RPMI7951 (cell line): ENCODE data around the gene SOD2. TPM values are rescaled to one million over a fixed set of nuclear protein-coding genes. Genes with fewer than 3 reads are reported as not detected.
"Not testable (repeated sequence)": the region's sequence is repeated elsewhere in the genome, so short reads cannot be mapped to it uniquely, and the experiment has no call there.

Experiments used
- DNase-seq: peaks from one replicate; pipeline ENCODE4 v3.0.0-alpha.2; 2012; ENCODE audit warnings: low read depth
- total RNA-seq: library from RNA; depleted of rRNA; stranded (reverse); fragments of >200 nt; shearing (Covaris generic); gene quantifications from 2 replicates; pipeline ENCODE4 v1.2.3, GENCODE V29; 2014

Gene SOD2
- total RNA-seq, 1 experiment from 2014 or later = 59.8 TPM

GRCh38 chr6:159716247-159717096 is 23.4 kb upstream of the SOD2 start:
- DNase-seq = peak; percentile 93

DNA sequence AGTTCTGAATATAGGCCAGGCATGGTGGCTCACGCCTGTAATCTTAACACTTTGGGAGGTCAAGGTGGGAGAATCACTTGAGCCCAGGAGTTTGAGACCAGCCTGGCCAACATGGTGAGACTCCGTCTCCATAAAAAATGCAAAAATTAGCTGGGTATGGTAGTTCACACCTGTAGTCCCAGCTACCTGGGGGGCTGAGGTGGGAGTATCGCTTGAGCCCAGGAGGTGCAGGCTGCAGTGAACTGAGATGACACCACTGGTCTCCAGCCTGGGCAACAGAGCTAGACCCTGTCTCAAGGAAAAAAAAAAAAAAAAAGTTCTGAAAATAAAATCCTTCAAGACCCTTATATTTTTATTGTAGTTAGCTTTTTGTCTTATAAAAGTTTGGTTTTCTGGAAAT is 22.6 kb upstream of the SOD2 start:
- no peak for DNase-seq

DNA sequence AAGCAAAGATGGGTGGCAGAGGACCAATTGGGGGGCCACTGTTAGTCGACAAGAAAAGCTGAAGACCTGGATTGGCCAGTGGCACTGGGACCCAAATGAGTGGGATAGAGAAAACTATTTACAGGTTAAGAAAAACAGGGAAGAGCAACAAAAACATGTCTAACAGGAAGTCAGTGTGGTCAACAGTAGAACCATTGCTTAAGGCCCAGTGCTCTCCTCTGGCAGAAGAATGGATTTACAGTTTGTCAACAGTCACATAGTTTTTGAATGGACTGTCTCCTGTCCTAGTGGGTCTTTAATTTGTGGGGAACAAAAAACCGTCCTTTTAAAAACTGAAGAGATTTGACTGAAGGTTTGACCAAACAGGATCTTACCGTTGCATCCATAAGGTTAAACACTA is 22.1 kb upstream of the SOD2 start:
- no peak for DNase-seq

DNA sequence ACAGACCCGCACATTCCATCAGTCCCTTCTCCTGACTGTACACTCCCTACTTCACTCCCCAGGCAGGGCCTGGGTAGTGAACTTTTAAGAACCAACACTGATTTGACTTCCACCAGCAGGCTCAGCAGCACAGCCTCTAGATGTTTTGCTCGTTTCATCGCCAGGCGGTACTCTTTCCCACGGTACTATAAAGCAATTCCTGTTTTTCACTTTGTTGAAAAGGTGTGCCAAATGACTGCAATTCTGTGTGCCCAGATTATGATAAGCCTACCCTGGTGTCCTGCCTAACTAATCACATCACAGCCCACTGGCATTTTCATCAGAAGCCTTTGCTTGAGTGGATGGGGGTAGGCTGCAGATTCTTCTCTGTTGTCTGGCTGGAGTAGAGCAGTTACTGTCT is 21.4 kb upstream of the SOD2 start:
- no peak for DNase-seq

- no peak for DNase-seq
Measured at GRCh38 chr6:159713984-159714383, 20.9 kb upstream of the SOD2 start.

DNA sequence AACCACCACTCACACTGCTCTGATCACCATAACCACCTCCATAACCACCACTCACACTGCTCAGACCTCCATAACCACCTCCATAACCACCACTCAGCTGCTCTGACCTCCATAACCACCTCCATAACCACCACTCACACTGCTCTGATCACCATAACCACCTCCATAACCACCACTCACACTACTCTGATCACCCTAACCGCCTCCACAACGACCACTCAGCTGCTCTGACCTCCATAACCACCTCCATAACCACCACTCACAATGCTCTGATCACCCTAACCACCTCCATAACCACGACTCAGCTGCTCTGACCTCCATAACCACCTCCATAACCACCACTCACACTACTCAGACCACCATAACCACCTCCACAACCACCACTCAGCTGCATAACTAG is 19.3 kb upstream of the SOD2 start:
- not testable (repeated sequence) for DNase-seq

DNA sequence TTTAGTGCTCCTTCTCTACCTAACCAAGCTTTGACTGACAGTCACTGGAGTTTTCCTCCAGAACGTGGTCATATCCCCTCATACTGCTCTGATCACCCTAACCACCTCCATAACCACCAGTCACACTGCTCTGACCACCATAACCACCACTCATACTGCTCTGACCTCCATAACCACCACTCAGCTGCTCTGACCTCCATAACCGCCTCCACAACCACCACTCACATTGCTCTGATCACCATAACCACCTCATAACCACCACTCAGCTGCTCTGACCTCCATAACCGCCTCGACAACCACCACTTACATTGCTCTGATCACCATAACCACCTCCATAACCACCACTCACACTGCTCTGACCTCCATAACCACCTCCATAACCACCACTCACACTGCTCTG is 17.6 kb upstream of the SOD2 start:
- not testable (repeated sequence) for DNase-seq

DNA sequence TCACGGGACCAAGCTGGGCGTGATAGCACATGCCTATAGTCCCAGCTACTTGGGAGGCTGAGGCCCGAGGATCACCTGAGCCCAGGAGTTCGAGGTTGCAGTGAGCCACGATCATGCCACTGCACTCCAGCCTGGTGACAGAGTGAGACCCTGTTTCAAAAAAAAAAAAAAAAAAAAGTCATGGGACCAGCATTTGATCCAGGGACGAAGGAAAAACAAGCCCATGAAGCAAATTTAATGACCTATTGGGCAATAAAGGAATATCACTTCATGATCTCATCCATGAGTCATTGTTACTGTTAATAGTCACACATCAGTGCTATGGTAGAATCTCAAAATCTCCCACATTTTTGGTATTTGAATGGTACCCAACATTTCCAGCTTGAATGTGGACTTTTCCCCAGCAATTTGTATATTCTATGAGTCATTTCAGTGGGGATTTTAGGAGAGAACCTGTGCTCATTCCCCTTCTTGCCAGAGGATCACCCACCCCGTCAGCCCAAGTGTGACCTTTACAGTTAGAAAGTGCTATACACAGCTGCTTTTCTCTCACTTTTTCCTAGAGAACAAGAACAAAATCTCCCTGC is 8.5 kb upstream of the SOD2 start:
- DNase-seq = peak; percentile 87

DNA sequence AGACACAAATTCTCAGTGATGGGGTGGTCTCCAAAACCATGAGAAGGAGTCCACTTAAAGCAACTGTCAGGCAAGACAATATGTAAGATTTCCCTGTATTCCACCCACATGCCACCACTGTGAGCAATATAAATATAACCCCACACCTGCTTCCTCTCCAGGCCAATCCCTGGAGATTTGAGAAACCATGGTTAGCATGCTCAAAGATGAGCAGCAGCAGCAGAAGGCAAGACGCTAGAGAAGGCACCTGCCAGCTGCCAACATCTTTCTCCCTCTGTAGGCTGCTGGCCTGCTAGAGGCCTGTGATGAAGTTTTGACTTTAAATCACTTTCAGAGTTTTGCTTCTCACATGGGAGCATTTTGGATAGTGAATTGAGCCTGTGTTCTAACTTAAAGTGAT is 7.9 kb upstream of the SOD2 start:
- DNase-seq = no peak

DNA sequence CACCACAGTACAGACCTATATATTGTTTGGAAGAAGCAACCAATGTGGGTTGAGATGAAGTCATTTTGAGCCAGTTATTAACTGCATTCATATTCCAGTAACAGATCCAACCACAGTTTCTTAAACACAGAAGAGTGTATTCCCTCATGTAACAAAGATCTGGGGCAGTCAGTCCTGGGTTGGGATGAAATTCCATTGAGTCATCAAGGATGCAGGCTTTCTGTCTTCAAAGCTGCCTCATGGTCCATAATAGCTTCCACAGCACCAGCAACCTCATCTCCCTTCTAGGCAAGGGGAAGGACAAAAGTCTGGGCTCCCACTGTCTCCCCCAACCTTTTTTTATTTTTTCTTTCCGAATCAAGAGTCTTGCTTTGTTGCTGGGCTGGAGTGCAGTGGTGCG is 2.9 kb upstream of the SOD2 start:
- DNase-seq = no peak

- DNase-seq = no peak
Measured at GRCh38 chr6:159693894-159694545, 979 bp upstream of the SOD2 start.

DNA sequence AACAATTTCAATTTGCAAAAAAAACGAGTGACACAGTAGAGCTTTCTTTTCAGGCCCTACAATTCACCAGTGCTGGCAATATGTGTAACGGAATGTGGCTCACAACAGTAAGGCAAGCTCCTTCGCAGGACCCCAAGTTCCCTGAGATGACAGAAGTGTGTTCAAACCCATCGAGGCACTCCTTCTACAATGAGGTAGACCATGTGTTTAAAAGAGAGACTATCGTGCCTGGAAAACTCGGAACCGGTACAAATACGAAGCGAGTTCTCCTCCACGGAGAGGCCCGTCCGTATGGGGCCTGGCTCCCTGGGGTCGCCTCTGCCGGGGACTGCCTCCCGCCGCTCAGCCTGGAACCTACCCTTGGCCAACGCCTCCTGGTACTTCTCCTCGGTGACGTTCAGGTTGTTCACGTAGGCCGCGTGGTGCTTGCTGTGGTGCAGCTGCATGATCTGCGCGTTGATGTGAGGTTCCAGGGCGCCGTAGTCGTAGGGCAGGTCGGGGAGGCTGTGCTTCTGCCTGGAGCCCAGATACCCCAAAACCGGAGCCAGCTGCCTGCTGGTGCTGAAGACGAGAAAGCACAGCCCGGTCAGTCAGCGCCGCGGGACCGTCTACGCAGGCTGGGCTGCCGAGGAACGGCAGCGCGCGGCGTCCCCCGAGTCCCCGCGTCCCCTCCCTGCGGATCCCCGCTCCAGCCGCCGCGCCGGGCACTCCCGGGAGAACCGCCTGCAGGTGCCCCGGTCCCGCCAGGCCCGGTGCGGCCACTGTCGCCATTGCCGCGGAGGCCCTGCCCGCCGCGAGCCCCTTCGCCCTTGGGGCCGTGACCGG is 526 bp downstream of the SOD2 start:
- peak; percentile 31 for DNase-seq

DNA sequence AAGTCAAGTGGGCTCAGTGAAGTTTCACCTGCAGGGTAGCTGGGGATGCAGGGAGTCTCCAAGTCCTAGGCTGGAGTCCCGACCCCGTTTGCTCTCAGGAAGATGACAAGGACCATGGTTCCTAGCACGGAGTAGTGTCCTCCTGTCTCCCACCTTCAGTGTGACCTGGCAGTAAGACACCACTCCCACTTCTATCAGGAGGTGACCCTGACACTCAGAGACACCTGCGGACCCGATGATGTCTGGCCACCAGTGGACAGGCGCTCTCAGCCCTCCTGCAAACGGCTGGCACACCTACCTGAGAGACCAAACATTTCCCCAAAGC is 1.1 kb downstream of the SOD2 start:
- DNase-seq = no peak

GRCh38 chr6:159691133-159691962 is 1.7 kb downstream of the SOD2 start:
- peak; percentile 75 for DNase-seq

DNA sequence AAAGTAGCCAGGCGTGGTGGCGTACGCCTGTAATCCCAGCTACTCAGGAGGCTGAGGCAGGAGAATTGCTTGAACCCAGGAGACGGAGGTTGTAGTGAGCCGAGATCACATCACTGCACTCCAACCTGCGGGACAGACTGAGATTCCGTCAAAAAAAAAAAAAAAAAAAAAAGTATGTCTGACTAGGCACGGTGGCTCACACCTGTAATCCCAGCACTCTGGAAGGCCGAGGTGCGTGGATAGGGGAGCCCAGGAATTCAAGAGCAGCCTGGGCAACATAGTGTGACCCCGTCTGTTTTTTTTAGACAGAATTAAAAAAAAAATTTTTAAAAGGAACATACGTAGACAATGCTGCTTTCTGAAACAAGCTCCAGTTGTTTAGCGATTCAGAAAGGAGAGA is 2.9 kb downstream of the SOD2 start:
- not testable (repeated sequence) for DNase-seq

GRCh38 chr6:159689001-159689400 is 4.0 kb downstream of the SOD2 start:
- DNase-seq = no peak

GRCh38 chr6:159688266-159688905 is 4.7 kb downstream of the SOD2 start:
- DNase-seq = no peak

- no peak for DNase-seq
Measured at GRCh38 chr6:159687341-159687740, 5.7 kb downstream of the SOD2 start.

- DNase-seq = no peak
Measured at GRCh38 chr6:159686703-159687102, 6.3 kb downstream of the SOD2 start.

GRCh38 chr6:159686040-159686439 is 7.0 kb downstream of the SOD2 start:
- no peak for DNase-seq

GRCh38 chr6:159684013-159684304 is 9.1 kb downstream of the SOD2 start:
- no peak for DNase-seq
